ENCODE measurements around the gene SUSD3. TPM values are rescaled to one million over a fixed set of nuclear protein-coding genes. Genes with fewer than 3 reads are reported as not detected.

SUSD3 gene
- total RNA-seq, 1 experiment from 2014 or later = 9.0 TPM

DNA sequence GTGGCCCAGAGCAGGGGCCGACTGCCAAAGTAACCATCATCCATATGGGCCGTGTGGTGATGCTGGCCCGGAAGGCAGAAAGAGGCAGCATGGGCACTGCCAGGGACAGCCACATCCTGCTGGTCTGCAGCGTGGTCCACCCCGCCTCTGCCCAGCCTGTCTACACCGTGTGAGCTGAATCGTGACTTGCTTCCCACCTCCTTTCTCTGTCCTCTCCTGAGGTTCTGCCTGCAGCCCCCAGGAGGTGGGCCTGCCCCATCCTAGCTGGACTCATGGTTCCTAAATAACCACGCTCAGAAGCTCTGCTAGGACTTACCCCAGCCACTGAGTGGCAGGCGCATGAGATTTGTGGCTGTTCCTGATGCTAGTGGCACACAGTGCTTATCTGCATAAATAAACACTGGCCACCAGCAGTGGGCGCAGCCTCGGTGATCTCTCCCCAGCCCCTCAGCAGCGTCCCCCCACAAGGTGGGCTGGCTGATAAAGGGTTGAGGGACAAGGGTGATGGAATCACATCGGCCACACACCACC is 22.6 kb upstream of the SUSD3 start:
- no peak overlapping the region for H2BK12ac ChIP-seq (ENCODE audit: insufficient read length, low read depth, low read length)
- Mint-ChIP-seq H3K27me3 (ENCODE audit: low read depth) (no peaks in the 10 kb centered on the region; the same call in 1 of the 2 replicates), H3K4me3 (no peak overlapping the region), H3K9me3 (no peaks in the 10 kb centered on the region), H3K27ac (no peak overlapping the region), H3K36me3 (ENCODE audit: insufficient read depth in 1 of 3, low read depth in 3 of 3) (no peaks in the 10 kb centered on the region), H3K4me1 (peaks cover 6 to 24% of the 10 kb centered on the region in 2 experiments)
- H2BK5ac ChIP-seq (ENCODE audit: insufficient read length, low read length) = no peak overlapping the region
- H3K79me1 ChIP-seq (ENCODE audit: insufficient read depth, low read depth, low read length, poor library complexity, severe bottlenecking) = no peaks in the 10 kb centered on the region
- no peak overlapping the region for H3K18ac ChIP-seq (ENCODE audit: insufficient read length, low read depth, low read length)
- no peak overlapping the region for H3T11ph ChIP-seq (ENCODE audit: low read length)
- no peak for DNase-seq
- H3K56ac ChIP-seq (ENCODE audit: insufficient read length, low read depth, low read length) = no peak overlapping the region
- no peaks in the 10 kb centered on the region for H3K27me3 ChIP-seq (ENCODE audit: insufficient read depth, low read length)
- no peaks in the 10 kb centered on the region for H3K4me1 ChIP-seq (ENCODE audit: insufficient read depth, low read length)
- no peak overlapping the region for H2BK20ac ChIP-seq (ENCODE audit: low read depth, low read length, poor library complexity, severe bottlenecking)
- no peaks in the 10 kb centered on the region for H3K79me2 ChIP-seq (ENCODE audit: insufficient read depth, low read length)
- TF ChIP-seq, protein P1, sequence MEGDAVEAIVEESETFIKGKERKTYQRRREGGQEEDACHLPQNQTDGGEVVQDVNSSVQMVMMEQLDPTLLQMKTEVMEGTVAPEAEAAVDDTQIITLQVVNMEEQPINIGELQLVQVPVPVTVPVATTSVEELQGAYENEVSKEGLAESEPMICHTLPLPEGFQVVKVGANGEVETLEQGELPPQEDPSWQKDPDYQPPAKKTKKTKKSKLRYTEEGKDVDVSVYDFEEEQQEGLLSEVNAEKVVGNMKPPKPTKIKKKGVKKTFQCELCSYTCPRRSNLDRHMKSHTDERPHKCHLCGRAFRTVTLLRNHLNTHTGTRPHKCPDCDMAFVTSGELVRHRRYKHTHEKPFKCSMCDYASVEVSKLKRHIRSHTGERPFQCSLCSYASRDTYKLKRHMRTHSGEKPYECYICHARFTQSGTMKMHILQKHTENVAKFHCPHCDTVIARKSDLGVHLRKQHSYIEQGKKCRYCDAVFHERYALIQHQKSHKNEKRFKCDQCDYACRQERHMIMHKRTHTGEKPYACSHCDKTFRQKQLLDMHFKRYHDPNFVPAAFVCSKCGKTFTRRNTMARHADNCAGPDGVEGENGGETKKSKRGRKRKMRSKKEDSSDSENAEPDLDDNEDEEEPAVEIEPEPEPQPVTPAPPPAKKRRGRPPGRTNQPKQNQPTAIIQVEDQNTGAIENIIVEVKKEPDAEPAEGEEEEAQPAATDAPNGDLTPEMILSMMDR (conservative IDR thresholded peaks at IDR 0.05) = no peak
- no peak overlapping the region for H4K8ac ChIP-seq (replicated peaks; ENCODE audit: insufficient read length, low read depth, low read length)
- H3K14ac ChIP-seq (ENCODE audit: insufficient read depth, low read length) = no peak overlapping the region; the same call in 1 of the 2 replicates
- H2BK15ac ChIP-seq (ENCODE audit: low read depth, low read length) = no peak overlapping the region
- H3K4me2 ChIP-seq (ENCODE audit: insufficient read depth, insufficient read length, low read length) = no peak overlapping the region
- H3K27ac ChIP-seq (ENCODE audit: insufficient read length, low read depth, low read length) = no peak overlapping the region
- H2BK120ac ChIP-seq (ENCODE audit: low read depth, low read length, poor library complexity, severe bottlenecking) = no peak overlapping the region
- no peak overlapping the region for H2AK5ac ChIP-seq (ENCODE audit: insufficient read length, low read length)
- H4K91ac ChIP-seq (ENCODE audit: insufficient read length, low read depth, low read length) = no peak overlapping the region
- WGBS (ENCODE audit: extremely low coverage, insufficient read length, low lambda C conversion rate) = no CpG with 5 or more reads among the region's 13 CpGs
- H2AFZ ChIP-seq (ENCODE audit: low read length) = no peak overlapping the region
- H3K9ac ChIP-seq (ENCODE audit: extremely low read depth, insufficient read length, low read length) = no peak overlapping the region
- H3K9me3 ChIP-seq (ENCODE audit: control insufficient read depth, low read depth, low read length) = no peaks in the 10 kb centered on the region
- no peak overlapping the region for H3K23ac ChIP-seq (ENCODE audit: insufficient read length, low read depth, low read length)
- no peaks in the 10 kb centered on the region for H3K23me2 ChIP-seq (ENCODE audit: insufficient read length, low read depth, low read length, poor library complexity, severe bottlenecking)
- no peak overlapping the region for H4K5ac ChIP-seq (ENCODE audit: insufficient read length, low read depth, low read length)
- no peaks in the 10 kb centered on the region for H4K20me1 ChIP-seq (ENCODE audit: control insufficient read depth, insufficient read depth, insufficient read length)
- no peak overlapping the region for H3K4ac ChIP-seq (ENCODE audit: low read depth, low read length)

Measured in H9 (cell line).